ENCODE data around the gene HIPK2. TPM values are rescaled to one million over a fixed set of nuclear protein-coding genes. Genes with fewer than 3 reads are reported as not detected.
A peak's percentile ranks its signal among the peaks of the same experiment; 100 is the strongest.

Gene HIPK2
- polyA plus RNA-seq, 3 donors: 1.6 to 12.1 (median 3.0) TPM

- no peak overlapping the region for H3K4me3 Mint-ChIP-seq
- peaks cover 7% of the 10 kb centered on the region for H4K20me1 ChIP-seq (ENCODE audit: insufficient read depth, low read length)
- no peak for DNase-seq
- H3K9ac ChIP-seq (ENCODE audit: insufficient read depth, low read length, poor library complexity, severe bottlenecking): no peak overlapping the region
- no peak for TF ChIP-seq CTCF (IDR thresholded peaks at IDR 0.05)
- intact Hi-C loops (cut with micrococcal nuclease): no loop called here
- H3K27me3 ChIP-seq (ENCODE audit: control insufficient read depth in 2 of 2, insufficient read depth in 2 of 2, low read length in 2 of 2): no peaks in the 10 kb centered on the region
- H3K27me3 Mint-ChIP-seq (ENCODE audit: low read depth in 3 of 3): no peaks in the 10 kb centered on the region
- H3K9me3 ChIP-seq (replicated peaks in 1 of 2; ENCODE audit: control insufficient read depth in 1 of 2, insufficient read depth in 1 of 2, low read length in 2 of 2): no peaks in the 10 kb centered on the region
- no peaks in the 10 kb centered on the region for H3K4me1 ChIP-seq (ENCODE audit: control insufficient read depth in 1 of 2, insufficient read depth in 2 of 2, low read length in 2 of 2)
- H3K79me2 ChIP-seq (ENCODE audit: insufficient read depth, low read length): no peaks in the 10 kb centered on the region
- H3K36me3 ChIP-seq (replicated peaks in 1 of 2; ENCODE audit: control insufficient read depth in 1 of 2, insufficient read depth in 2 of 2, low read length in 2 of 2): peaks cover 96 to 100% of the 10 kb centered on the region in 2 donors
- H3K36me3 Mint-ChIP-seq: peaks cover 76 to 87% of the 10 kb centered on the region in 2 donors
- no peak overlapping the region for H3K4me3 ChIP-seq (replicated peaks in 1 of 3; ENCODE audit: low read depth in 2 of 3, low read length in 3 of 3)
- no peak overlapping the region for H3K27ac ChIP-seq (ENCODE audit: low read depth in 1 of 2, low read length in 2 of 2)
- H3K27ac Mint-ChIP-seq: no peak overlapping the region
- H3K9me3 Mint-ChIP-seq: no peaks in the 10 kb centered on the region
- H2AFZ ChIP-seq (ENCODE audit: insufficient read depth, low read depth, low read length, poor library complexity, severe bottlenecking): no peak overlapping the region
- WGBS (ENCODE audit: insufficient coverage): 97% methylated on average over 14 of the region's 17 CpGs
- H3K4me1 Mint-ChIP-seq: no peaks in the 10 kb centered on the region
- no peak overlapping the region for H3K4me2 ChIP-seq (replicated peaks; ENCODE audit: extremely low read depth, low read length, poor library complexity, severe bottlenecking)
Observed at GRCh38 chr7:139596626-139597025, 181.2 kb downstream of the HIPK2 start.

GRCh38 chr7:139595806-139596205, 182.0 kb downstream of the HIPK2 start:
- H3K36me3 Mint-ChIP-seq: peaks cover 84 to 93% of the 10 kb centered on the region in 2 donors
- intact Hi-C loops (cut with micrococcal nuclease): no loop called here
- Histone ChIP-seq H3K4me3 (replicated peaks in 1 of 3; ENCODE audit: low read depth in 2 of 3, low read length in 3 of 3) (no peak overlapping the region), H3K9me3 (replicated peaks in 1 of 2; ENCODE audit: control insufficient read depth in 1 of 2, insufficient read depth in 1 of 2, low read length in 2 of 2) (no peaks in the 10 kb centered on the region), H3K79me2 (ENCODE audit: insufficient read depth, low read length) (no peaks in the 10 kb centered on the region), H3K9ac (ENCODE audit: insufficient read depth, low read length, poor library complexity, severe bottlenecking) (no peak overlapping the region), H4K20me1 (ENCODE audit: insufficient read depth, low read length) (peaks cover 12% of the 10 kb centered on the region), H3K27ac (ENCODE audit: low read depth in 1 of 2, low read length in 2 of 2) (no peak overlapping the region), H3K27me3 (ENCODE audit: control insufficient read depth in 2 of 2, insufficient read depth in 2 of 2, low read length in 2 of 2) (no peaks in the 10 kb centered on the region), H2AFZ (ENCODE audit: insufficient read depth, low read depth, low read length, poor library complexity, severe bottlenecking) (no peak overlapping the region), H3K4me2 (replicated peaks; ENCODE audit: extremely low read depth, low read length, poor library complexity, severe bottlenecking) (no peak overlapping the region), H3K4me1 (ENCODE audit: control insufficient read depth in 1 of 2, insufficient read depth in 2 of 2, low read length in 2 of 2) (no peaks in the 10 kb centered on the region), H3K36me3 (replicated peaks in 1 of 2; ENCODE audit: control insufficient read depth in 1 of 2, insufficient read depth in 2 of 2, low read length in 2 of 2) (peaks cover 100% of the 10 kb centered on the region in 2 donors)
- H3K4me3 Mint-ChIP-seq: no peak overlapping the region
- H3K27ac Mint-ChIP-seq: peak overlapping the region in 1 of 7 donors; percentile 54
- no peaks in the 10 kb centered on the region for H3K9me3 Mint-ChIP-seq
- no peak for TF ChIP-seq CTCF (IDR thresholded peaks at IDR 0.05)
- no peak for DNase-seq
- H3K27me3 Mint-ChIP-seq (ENCODE audit: low read depth in 3 of 3): no peaks in the 10 kb centered on the region
- no peaks in the 10 kb centered on the region for H3K4me1 Mint-ChIP-seq
- WGBS (ENCODE audit: insufficient coverage): 100% methylated on average over 4 of the region's 5 CpGs

Measured in CD14-positive monocyte (primary cell).